NCI-H82 treated with DMSO at 0.1 percent for 48 hours (cell line): ENCODE data around the gene PTPRS.

Source experiments
- DNase-seq: peaks from one replicate; lab custom pipeline; 2025; ENCODE audit not compliant: unreplicated experiment; lab: John Stamatoyannopoulos, UW

PTPRS gene

GRCh38 chr19:5355693-5356092, 15.1 kb upstream of the PTPRS start:
- DNase-seq: no peak

GRCh38 chr19:5355076-5355475, 14.5 kb upstream of the PTPRS start:
- no peak for DNase-seq

- no peak for DNase-seq
These were observed 13.8 kb upstream of the PTPRS start for GRCh38 chr19:5354403-5354802.

GRCh38 chr19:5352229-5352763, 11.7 kb upstream of the PTPRS start:
- no peak for DNase-seq

- no peak for DNase-seq
These were observed 11.2 kb upstream of the PTPRS start for GRCh38 chr19:5351731-5352228.

GRCh38 chr19:5349041-5349440, 8.4 kb upstream of the PTPRS start:
- no peak for DNase-seq

- DNase-seq: no peak
These were observed 5.3 kb upstream of the PTPRS start for GRCh38 chr19:5345895-5346386.

- no peak for DNase-seq
These were observed 3.2 kb upstream of the PTPRS start for GRCh38 chr19:5343848-5344247.

- no peak for DNase-seq
These were observed 2.1 kb upstream of the PTPRS start for GRCh38 chr19:5342573-5343201.

- DNase-seq: no peak
These were observed 1.4 kb upstream of the PTPRS start for GRCh38 chr19:5341981-5342380.

GRCh38 chr19:5341448-5341820, 822 bp upstream of the PTPRS start:
- DNase-seq: no peak

GRCh38 chr19:5339950-5340636, 519 bp downstream of the PTPRS start:
- DNase-seq: no peak

- no peak for DNase-seq
These were observed 1.2 kb downstream of the PTPRS start for GRCh38 chr19:5339198-5339949.

GRCh38 chr19:5338656-5339197, 1.9 kb downstream of the PTPRS start:
- peak; percentile 65 for DNase-seq

GRCh38 chr19:5337708-5338655, 2.6 kb downstream of the PTPRS start:
- no peak for DNase-seq

- DNase-seq: no peak
These were observed 3.5 kb downstream of the PTPRS start for GRCh38 chr19:5337126-5337525.

- DNase-seq: peak; percentile 17
These were observed 4.2 kb downstream of the PTPRS start for GRCh38 chr19:5336195-5336965.

- no peak for DNase-seq
These were observed 5.0 kb downstream of the PTPRS start for GRCh38 chr19:5335593-5335992.

- DNase-seq: no peak
These were observed 5.7 kb downstream of the PTPRS start for GRCh38 chr19:5334824-5335500.
